Fibroblast of peridontal ligament (primary cell): ENCODE results near the gene MAGI3.
"Not testable (repeated sequence)": the region's sequence is repeated elsewhere in the genome, so short reads cannot be mapped to it uniquely, and the experiment has no call there.

Experiments used
- DNase-seq: peaks from one replicate; pipeline ENCODE4 v3.0.0-alpha.2; 2010; ENCODE audit errors: extremely low read depth

The MAGI3 gene

GRCh38 chr1:113442131-113442530, 51.8 kb downstream of the MAGI3 start:
- DNase-seq, result no peak

DNA sequence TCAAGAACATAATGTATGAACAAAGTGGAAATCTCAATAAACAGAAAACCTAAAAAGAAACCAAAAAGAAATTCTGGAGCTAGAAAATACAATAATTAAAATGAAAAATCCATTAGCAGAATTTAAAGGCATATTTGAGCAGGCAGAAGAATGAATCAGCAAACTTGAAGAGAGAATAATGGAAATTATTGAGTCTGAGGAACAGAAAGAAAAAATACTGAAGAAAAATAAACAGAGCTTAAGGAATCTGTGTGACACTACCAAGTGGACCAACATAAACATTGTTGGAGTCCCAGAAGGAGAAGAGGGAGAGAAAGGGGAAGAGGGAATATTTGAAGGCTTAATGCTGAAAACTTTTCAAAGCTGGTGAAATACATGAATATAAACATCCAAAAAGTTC, 54.5 kb downstream of the MAGI3 start:
- no peak for DNase-seq

- no peak for DNase-seq
Measured at GRCh38 chr1:113451710-113452109, 61.4 kb downstream of the MAGI3 start.

- DNase-seq, result peak; percentile 64
Measured at GRCh38 chr1:113452921-113453770, 62.8 kb downstream of the MAGI3 start.

DNA sequence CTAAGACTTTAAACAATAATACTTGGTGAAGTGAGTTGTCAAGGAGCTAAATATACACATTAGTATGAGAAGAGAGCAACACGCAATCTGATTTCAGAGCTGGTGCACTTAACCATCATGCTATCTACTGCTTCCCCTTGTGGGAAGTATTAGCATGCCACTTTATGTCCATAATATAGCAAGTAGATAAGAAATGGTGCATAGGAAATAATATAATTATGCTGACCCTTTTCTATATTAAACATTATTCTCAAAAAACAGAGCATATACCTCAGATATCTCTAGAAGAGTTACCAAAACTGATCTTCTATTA, 63.4 kb downstream of the MAGI3 start:
- DNase-seq, result no peak

DNA sequence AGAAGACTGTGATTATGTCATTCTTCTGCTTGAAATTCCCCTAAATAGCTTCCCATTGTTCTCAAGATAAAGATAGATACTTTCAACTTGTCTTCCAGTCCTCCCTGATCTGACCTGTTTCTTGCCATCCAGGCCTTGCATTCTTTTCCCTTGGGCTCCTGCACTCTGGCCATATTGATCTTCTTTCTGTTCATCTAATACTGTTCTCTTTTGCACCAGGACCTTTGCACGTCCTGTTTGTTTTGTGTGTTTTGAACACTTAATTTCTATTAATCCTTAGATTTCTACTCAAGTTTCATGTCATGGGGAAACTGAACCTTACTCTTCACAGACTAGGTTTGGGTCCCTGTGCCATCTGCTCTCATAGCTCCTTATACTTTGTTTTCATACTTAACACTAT, 65.1 kb downstream of the MAGI3 start:
- DNase-seq, result no peak

DNA sequence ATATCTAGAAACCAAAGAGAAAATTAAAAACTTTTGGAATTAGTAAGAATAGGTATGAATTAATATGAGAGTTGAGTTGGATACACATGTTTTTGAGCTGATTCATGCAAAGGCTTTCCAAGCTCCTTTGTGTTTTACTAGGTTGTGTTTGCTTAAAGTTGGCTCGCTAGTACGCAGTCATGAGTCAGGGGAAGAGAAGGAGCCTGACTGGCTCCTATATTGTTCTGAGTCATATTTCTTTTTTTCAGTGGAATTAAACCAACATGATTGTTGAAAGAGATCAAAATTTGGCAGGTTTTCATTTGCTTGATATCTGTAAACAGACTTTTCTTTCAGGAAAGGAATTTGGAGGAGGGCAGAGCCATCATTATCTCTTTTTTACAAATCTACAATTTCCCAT, 66.7 kb downstream of the MAGI3 start:
- DNase-seq, result peak; percentile 97

- DNase-seq, result peak; percentile 11
Measured at GRCh38 chr1:113459279-113459678, 69.0 kb downstream of the MAGI3 start.

DNA sequence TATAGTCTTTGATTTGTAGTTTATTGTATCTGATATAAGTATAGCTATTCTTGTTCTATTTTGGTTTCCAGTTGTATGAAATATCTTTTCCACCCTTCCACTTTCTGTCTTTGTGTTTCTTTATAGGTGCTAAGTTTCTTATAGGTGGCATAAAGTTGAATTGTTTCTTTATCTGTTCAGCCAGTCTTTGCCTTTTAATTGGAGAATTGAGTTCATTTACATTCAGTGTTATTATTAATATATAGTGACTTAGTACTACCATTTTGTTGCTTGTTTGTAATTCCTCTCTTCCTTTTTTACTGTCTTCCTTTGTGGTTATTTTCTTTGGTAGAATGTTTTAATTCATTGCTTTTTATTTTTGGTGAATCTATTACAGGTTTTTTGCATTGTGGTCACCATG, 77.7 kb downstream of the MAGI3 start:
- DNase-seq, result no peak

DNA sequence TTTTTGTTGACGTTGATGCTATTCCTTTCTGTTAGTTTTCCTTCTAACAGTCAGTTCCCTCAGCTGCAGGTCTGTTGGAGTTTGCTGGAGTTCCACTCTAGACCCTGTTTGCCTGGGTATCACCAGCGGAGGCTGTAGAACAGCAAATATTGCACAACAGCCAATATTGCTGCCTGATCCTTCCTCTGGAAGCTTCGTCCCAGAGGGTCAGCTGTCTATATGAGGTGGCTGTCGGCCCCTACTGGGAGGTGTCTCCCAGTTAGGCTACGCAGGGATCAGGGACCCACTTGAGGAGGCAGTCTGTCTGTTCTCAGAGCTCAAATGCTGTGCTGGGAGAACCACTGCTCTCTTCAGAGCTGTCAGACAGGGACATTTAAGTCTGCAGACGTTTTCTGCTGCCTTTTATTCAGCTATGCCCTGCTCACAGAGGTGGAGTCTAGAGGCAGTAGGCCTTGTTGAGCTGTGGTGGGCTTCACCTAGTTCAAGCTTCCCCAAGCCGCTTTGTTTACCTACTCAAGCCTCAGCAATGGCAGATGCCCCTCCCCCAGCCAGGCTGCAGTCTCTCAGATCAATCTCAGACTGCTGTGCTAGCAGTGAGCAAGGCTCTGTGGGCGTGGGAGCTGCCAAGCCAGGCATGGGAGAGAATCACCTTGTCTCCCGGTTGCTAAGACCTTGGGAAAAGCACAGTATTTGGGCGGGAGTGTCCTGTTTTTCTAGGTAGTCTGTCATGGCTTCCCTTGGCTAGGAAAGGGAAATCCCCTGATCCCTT, 88.3 kb downstream of the MAGI3 start:
- not testable (repeated sequence) for DNase-seq

DNA sequence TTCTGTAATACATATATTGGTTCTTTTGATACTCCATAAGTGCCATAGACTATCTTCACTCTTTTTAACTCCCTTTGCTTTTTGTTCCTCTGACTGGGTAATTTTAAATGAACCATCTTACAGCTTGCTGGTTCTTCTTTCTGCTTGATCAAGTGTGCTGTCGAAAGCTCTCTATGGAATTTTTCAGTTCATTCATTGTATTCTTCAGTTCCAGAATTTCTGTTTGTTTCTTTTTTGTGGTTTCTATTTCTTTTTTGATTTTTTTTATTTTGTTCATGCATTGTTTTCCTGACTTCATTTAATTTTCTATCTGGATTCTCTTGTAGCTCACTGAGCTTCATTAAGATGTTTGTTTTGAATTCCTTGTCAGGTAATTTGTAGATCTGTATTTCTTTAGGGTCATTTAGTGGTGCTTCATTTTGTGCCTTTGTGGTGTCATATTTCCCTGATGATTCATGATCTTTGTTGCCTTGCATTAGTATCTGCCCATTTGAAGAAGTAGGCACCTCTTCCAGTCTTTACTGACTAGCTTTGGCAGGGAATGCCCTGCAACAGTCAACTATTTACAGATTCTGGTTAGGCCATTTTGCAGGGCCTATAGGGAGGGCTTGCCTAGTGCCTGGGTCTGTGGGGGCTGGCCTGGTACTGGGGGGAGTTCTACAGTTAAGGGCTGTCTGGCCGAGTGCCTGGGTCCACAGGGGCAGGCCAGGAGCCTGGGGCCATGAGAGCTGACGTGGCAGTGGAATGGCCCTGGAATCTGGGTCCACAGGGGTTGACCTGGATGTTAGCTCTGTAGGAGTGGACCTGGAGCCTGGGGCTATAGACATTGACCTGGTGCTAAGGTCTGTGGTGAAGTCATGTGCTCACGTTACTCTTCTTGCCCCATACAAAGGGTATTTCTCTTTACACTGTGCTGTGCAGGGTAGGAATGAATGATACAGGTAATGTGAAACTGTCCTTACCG, 89.7 kb downstream of the MAGI3 start:
- DNase-seq, result no peak

DNA sequence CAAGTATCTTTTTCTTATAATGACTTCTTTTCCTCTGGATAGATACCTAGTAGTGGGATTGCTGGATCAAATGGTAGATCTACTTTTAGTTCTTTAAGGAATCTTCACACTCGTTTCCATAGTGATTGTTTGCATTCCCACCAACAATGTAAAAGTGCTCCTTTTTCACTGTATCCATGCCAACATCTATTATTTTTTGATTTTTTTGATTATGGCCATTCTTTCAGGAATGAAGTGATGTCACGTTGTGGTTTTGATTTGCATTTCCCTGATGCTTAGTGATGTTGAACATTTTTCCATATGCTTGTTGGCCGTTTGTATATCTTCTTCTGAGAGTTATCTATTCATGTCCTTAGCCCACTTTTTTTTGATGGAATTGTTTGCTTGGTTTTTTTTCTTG, 94.8 kb downstream of the MAGI3 start:
- not testable (repeated sequence) for DNase-seq

DNA sequence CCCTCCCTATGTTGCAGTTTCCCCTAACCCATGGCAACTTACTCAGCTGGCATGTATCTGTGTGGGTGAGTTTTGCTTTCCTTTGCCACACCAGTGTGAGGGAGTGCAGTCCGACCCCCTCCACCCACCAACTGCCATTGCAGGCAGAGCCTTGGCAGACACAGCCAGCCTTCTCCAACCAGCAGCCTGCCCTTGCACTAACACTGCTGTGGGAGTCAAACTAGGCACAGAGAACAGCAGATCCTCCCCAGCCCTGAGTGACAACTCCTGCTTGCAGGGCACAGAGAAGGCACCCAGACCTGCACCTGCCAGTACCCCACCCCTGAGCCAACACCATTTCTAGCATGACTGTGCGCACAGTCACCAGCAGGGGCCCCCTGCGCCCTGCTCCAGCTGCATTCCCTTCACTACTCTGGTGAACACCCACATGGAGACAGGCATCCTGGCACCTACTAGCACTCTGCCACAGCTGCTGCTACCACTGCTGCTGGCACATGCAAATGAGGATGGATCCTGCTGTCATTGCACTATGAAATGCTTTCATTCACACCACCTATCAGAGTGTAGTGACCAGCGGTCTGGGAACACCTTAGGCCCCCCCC, 98.4 kb downstream of the MAGI3 start:
- DNase-seq, result no peak

DNA sequence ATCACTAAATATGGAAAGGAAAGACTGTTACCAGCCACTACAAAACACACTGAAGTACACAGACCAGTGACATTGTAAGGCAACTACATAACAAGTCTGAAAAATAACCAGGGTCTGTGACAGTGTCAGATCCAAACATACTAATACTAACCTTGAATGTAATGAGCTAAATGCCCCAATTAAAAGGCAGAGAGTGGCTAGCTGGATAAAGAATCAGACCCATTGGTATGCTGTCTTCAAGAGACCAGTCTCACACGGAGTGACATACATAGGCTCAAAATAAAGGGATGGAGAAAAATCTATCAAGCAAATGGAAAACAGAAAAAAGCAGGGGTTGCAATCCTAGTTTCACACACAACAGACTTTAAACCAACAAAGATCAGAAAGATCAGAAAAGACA, 100.1 kb downstream of the MAGI3 start:
- no peak for DNase-seq

DNA sequence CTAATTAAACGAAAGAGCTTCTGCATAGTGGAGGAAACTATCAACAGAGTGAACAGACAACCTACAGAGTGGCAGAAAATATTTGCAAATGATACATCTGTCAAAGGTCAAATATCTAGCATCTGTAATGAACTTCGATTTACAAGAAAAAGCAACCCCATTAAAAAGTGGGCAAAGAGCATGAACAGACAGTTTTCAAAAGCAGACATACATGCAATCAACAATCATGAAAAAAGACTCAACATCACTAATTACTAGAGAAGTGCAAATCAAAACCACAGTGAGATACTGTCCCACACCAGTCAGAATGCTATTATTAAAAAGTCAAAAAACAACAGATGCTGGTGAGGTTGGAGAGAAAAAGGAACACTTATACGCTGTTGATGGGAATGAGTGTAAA, 103.2 kb downstream of the MAGI3 start:
- no peak for DNase-seq

- DNase-seq, result no peak
Measured at GRCh38 chr1:113505357-113505756, 115.0 kb downstream of the MAGI3 start.

- DNase-seq, result no peak
Measured at GRCh38 chr1:113507552-113508214, 117.4 kb downstream of the MAGI3 start.

GRCh38 chr1:113508364-113509164, 118.2 kb downstream of the MAGI3 start:
- no peak for DNase-seq

GRCh38 chr1:113509766-113510165, 119.5 kb downstream of the MAGI3 start:
- DNase-seq, result not testable (repeated sequence)

GRCh38 chr1:113511269-113511668, 121.0 kb downstream of the MAGI3 start:
- no peak for DNase-seq
